GM12874 (cell line): Measurements from ENCODE around the gene BEND4.

Experiments used
- CTCF ChIP-seq: IDR thresholded peaks from 2 replicates; pipeline ENCODE4 v1.5.1; 2011; ENCODE audit warnings: low read depth, mild to moderate bottlenecking, control low read depth, low read length, moderate library complexity; ENCODE audit not compliant: insufficient read depth

The BEND4 gene

GRCh38 chr4:42067264-42067663, 85.2 kb downstream of the BEND4 start:
- TF ChIP-seq CTCF, result no peak

- TF ChIP-seq CTCF, result no peak
Observed at GRCh38 chr4:42066402-42066801, 86.1 kb downstream of the BEND4 start.
